Panc1 (cell line): ENCODE measurements around the gene MEGF10. TPM values are rescaled to one million over a fixed set of nuclear protein-coding genes. Genes with fewer than 3 reads are reported as not detected.

ENCODE experiments used
- ATAC-seq: fragments of 200-7000 bp; cut with Tn5 transposase; 2 replicates; pipeline ENCODE4 v1.9.1; 2020; ENCODE audit warnings: mild to moderate bottlenecking, moderate library complexity
- Bru-seq: library from RNA; stranded (reverse); fragments of 400-500 nt; gene quantifications from one replicate; lab custom pipeline; 2021; lab: Mats Ljungman, UMichigan
- BruChase-seq, 2 experiments: library from RNA; stranded (reverse); fragments of 400-500 nt; gene quantifications; one replicate each; lab custom pipeline; 2021; lab: Mats Ljungman, UMichigan
- BruUV-seq: library from RNA; stranded (reverse); fragments of 400-500 nt; replicated peaks from 2 replicates; lab custom pipeline; 2021; lab: Mats Ljungman, UMichigan
- CTCF ChIA-PET: fragments of 300-600 bp; sonication (Branson Sonifier 250); formaldehyde crosslinking; loops from one replicate; lab custom pipeline; 2022; ENCODE audit warnings: antibody characterized with exemption; lab: Charles Lee
- POLR2A ChIA-PET: fragments of 300-600 bp; sonication (Branson Sonifier 250); formaldehyde crosslinking; loops from one replicate; lab custom pipeline; 2022; ENCODE audit warnings: antibody characterized with exemption; lab: Charles Lee
- DNase-seq: peaks from one replicate; pipeline ENCODE4 v3.0.0-alpha.2; 2010; ENCODE audit warnings: low read depth, low spot score
- H3K27ac ChIP-seq: 2 replicates; pipeline ENCODE4 v1.5.1; 2011; ENCODE audit warnings: mild to moderate bottlenecking, low read length, inconsistent platforms
- H3K27me3 ChIP-seq: fragments of 200-500 bp; sonication (Bioruptor generic); 2 replicates; pipeline ENCODE4 v1.6.0; 2014; ENCODE audit warnings: low read length, inconsistent platforms; ENCODE audit not compliant: control insufficient read depth, insufficient read depth
- H3K36me3 ChIP-seq: fragments of 200-500 bp; sonication (Bioruptor generic); 2 replicates; pipeline ENCODE4 v1.5.1; 2014; ENCODE audit warnings: inconsistent platforms, mild to moderate bottlenecking, low read length, moderate library complexity; ENCODE audit not compliant: control insufficient read depth, insufficient read depth
- H3K4me1 ChIP-seq: 2 replicates; pipeline ENCODE4 v1.5.1; 2011; ENCODE audit warnings: inconsistent platforms, mild to moderate bottlenecking, low read length, moderate library complexity; ENCODE audit not compliant: control insufficient read depth, insufficient read depth
- H3K4me3 ChIP-seq, 2 experiments: 2 replicates each; pipeline ENCODE4 v1.5.1; 2011 to 2012; ENCODE audit warnings: low read depth in 2 of 2, low read length in 2 of 2, mild to moderate bottlenecking in 2 of 2, inconsistent platforms in 1 of 2, moderate library complexity in 1 of 2
- H3K9me3 ChIP-seq: fragments of 200-500 bp; sonication (Bioruptor generic); 2 replicates; pipeline ENCODE4 v1.5.1; 2014; ENCODE audit warnings: low read depth, mild to moderate bottlenecking, inconsistent platforms, low read length, moderate library complexity; ENCODE audit not compliant: control insufficient read depth, insufficient read depth
- POLR2AphosphoS5 ChIP-seq: IDR thresholded peaks from 2 replicates; pipeline ENCODE4 v1.6.1; 2012; ENCODE audit warnings: mild to moderate bottlenecking, low read depth, low read length, moderate library complexity
- SIN3A ChIP-seq: IDR thresholded peaks from 2 replicates; pipeline ENCODE4 v1.6.1; 2012; ENCODE audit warnings: low read depth, mild to moderate bottlenecking, low read length, moderate library complexity, borderline replicate concordance; ENCODE audit not compliant: insufficient read depth
- TCF7L2 ChIP-seq: IDR thresholded peaks from 2 replicates; pipeline ENCODE4 v1.6.1; 2011; ENCODE audit warnings: mild to moderate bottlenecking, low read depth, low read length, inconsistent platforms
- in situ Hi-C: cut with HindIII; loops from 2 replicates; pipeline ENCODE4 v1.10.0; 2016; ENCODE audit warnings: low sequenced_read_pairs, low pct_unique_long_range_greater_than_20kb
- intact Hi-C: fragments of 100-400 bp; cut with micrococcal nuclease; formaldehyde crosslinking; loops from one replicate; pipeline ENCODE4 v1.10.0; 2022; ENCODE audit not compliant: unreplicated experiment
- long read RNA-seq: library from polyadenylated mRNA; unstranded; transcript quantifications from one replicate; pipeline ENCODE4 v2.0.0, GENCODE V29; 2021; ENCODE audit not compliant: unreplicated experiment
- polyA plus RNA-seq: library from polyadenylated mRNA; unstranded; fragments of >200 nt; gene quantifications from one replicate; pipeline ENCODE4 v1.2.1, GENCODE V29; 2012; ENCODE audit warnings: missing spikeins; ENCODE audit not compliant: insufficient read length
- total RNA-seq: library from RNA; stranded (reverse); gene quantifications from one replicate; pipeline ENCODE4 v1.2.1, GENCODE V29; 2021; ENCODE audit not compliant: unreplicated experiment
- TF ChIP-seq, protein P1 (sequence below): fragments of 450-650 bp; IDR thresholded peaks from 2 replicates; pipeline ENCODE4 v1.5.1; 2017; ENCODE audit warnings: mild to moderate bottlenecking
- TF ChIP-seq, protein P2 (sequence below), 2 experiments: IDR thresholded peaks; 2 replicates each; pipeline ENCODE4 v1.6.1; 2011 to 2012; ENCODE audit warnings: low read depth in 2 of 2, control low read depth in 1 of 2, low read length in 1 of 2, mild to moderate bottlenecking in 1 of 2, moderate library complexity in 1 of 2; ENCODE audit not compliant: insufficient read depth in 1 of 2

The MEGF10 gene
- not detected for total RNA-seq
- polyA plus RNA-seq = not detected
- Bru-seq, nascent RNA = percentile 4 among the genes with signal in this experiment
- percentile 0 among the genes with signal in this experiment for BruChase-seq, experiment 1, labeled RNA remaining after a 2-hour chase
- percentile 0 among the genes with signal in this experiment for BruChase-seq, experiment 2, labeled RNA remaining after a 6-hour chase
- long read RNA-seq = 0 reads

DNA sequence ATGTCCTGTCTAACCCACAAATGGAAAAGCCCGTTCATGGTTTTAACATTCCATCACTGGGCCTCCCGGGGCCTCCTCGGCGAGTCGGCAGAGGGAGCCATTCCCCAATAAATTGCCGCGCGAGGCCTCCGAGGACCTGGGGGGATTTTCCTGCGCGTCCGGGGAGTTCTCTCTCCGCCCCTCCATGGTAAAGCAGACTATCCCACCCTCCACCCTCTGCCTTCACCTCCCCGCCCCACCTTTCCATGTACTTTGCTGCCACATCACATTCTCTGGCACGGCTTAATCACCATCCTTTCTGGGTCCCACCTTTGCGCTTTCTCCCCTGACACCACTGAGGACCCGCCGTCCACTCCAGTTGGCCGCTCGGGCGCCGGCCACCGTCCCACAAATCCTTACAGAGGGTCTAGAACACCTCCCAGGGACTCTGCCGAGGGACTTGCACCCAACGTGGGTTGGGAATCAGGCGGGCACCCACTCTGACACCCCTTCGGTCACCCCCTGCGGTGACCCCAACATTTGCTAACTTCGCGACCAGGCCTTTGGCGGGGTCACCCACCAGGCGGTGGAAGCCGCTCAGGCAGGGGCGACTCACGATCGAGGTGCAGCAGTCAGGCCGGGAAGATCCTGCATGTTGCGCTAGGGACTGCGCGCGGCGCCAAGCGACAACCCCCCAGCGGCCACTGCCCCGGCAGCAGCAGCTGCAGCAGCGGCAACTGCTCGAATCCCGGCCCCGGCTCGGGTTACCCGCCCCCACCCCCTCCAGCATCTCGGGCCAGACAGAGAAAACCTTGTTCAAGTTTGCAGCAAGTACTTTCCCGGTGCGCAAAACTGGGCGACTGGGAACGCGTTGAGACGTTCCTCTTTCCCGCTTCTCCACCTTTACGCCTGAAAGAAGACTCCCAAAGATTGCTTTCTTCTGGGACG, at the start of gene MEGF10:
Gene MEGF10, plus strand, starts transcription at position 778 of the 927 bp plus-strand sequence. CDS start 40,513 bp downstream, outside the sequence.
- CTCF ChIA-PET = no interaction called here
- peaks cover 4% of the 10 kb centered on the region; the same call in 1 of the 2 replicates for H3K4me1 ChIP-seq
- H3K9me3 ChIP-seq = peaks cover 5% of the 10 kb centered on the region; the same call in 1 of the 2 replicates
- peak within 1 kb of the TSS; percentile 19 to 21; a peak in 2 of 4 replicates for H3K4me3 ChIP-seq
- no peak for TF ChIP-seq TCF7L2
- TF ChIP-seq, protein P1, sequence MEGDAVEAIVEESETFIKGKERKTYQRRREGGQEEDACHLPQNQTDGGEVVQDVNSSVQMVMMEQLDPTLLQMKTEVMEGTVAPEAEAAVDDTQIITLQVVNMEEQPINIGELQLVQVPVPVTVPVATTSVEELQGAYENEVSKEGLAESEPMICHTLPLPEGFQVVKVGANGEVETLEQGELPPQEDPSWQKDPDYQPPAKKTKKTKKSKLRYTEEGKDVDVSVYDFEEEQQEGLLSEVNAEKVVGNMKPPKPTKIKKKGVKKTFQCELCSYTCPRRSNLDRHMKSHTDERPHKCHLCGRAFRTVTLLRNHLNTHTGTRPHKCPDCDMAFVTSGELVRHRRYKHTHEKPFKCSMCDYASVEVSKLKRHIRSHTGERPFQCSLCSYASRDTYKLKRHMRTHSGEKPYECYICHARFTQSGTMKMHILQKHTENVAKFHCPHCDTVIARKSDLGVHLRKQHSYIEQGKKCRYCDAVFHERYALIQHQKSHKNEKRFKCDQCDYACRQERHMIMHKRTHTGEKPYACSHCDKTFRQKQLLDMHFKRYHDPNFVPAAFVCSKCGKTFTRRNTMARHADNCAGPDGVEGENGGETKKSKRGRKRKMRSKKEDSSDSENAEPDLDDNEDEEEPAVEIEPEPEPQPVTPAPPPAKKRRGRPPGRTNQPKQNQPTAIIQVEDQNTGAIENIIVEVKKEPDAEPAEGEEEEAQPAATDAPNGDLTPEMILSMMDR = peak; percentile 80
- DNase-seq (no peak), ATAC-seq (peak; percentile 92)
- peaks cover 20% of the 10 kb centered on the region for H3K27me3 ChIP-seq
- no TSS peak for BruUV-seq
- no peaks in the 10 kb centered on the region for H3K36me3 ChIP-seq
- H3K27ac ChIP-seq = no peak within 1 kb of the TSS
- POLR2A ChIA-PET = no interaction called here
- in situ Hi-C loops = no loop called here
- intact Hi-C loops = loop anchor here (1.0 kb wide), 1 partner anchor 203 kb away; no protein-coding TSS in a partner anchor

DNA sequence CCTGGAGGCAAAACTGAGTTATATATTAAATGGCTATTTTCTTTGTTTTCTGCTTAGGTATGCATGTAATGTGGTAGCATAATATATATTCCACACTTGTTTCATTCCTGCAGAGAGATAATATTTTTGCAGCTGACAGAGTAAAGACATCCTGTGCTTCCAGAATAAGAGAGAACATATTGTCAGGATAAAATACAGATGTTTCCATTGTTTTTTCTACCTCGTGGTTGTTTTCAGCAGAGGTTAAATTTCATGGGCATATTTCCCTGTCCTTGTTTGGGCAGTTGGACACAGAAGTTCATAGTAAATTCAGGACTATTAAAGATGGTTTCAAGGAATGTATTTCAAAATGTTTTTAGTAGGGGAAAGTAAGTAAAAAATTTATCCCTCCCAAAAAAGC, 47.6 kb upstream of the MEGF10 start:
- Histone ChIP-seq H3K9me3 (no peaks in the 10 kb centered on the region), H3K4me1 (no peaks in the 10 kb centered on the region), H3K27ac (no peak overlapping the region), H3K4me3 (no peak overlapping the region), H3K27me3 (no peaks in the 10 kb centered on the region), H3K36me3 (no peaks in the 10 kb centered on the region)
- intact Hi-C loops = no loop called here
- ChIA-PET POLR2A (no interaction called here), CTCF (no interaction called here)
- no peak for DNase-seq
- no peak for ATAC-seq
- BruUV-seq = no TSS peak
- TF ChIP-seq, protein P1 = no peak
- TF ChIP-seq, protein P2, sequence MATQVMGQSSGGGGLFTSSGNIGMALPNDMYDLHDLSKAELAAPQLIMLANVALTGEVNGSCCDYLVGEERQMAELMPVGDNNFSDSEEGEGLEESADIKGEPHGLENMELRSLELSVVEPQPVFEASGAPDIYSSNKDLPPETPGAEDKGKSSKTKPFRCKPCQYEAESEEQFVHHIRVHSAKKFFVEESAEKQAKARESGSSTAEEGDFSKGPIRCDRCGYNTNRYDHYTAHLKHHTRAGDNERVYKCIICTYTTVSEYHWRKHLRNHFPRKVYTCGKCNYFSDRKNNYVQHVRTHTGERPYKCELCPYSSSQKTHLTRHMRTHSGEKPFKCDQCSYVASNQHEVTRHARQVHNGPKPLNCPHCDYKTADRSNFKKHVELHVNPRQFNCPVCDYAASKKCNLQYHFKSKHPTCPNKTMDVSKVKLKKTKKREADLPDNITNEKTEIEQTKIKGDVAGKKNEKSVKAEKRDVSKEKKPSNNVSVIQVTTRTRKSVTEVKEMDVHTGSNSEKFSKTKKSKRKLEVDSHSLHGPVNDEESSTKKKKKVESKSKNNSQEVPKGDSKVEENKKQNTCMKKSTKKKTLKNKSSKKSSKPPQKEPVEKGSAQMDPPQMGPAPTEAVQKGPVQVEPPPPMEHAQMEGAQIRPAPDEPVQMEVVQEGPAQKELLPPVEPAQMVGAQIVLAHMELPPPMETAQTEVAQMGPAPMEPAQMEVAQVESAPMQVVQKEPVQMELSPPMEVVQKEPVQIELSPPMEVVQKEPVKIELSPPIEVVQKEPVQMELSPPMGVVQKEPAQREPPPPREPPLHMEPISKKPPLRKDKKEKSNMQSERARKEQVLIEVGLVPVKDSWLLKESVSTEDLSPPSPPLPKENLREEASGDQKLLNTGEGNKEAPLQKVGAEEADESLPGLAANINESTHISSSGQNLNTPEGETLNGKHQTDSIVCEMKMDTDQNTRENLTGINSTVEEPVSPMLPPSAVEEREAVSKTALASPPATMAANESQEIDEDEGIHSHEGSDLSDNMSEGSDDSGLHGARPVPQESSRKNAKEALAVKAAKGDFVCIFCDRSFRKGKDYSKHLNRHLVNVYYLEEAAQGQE (IDR thresholded peaks at IDR 0.05; ENCODE audit: insufficient read depth in 1 of 2, low read depth in 2 of 2, low read length in 1 of 2) = no peak
- TF ChIP-seq TCF7L2 = no peak
- TF ChIP-seq SIN3A = no peak
- no peak for TF ChIP-seq POLR2AphosphoS5
- in situ Hi-C loops = no loop called here
